Measurements from ENCODE around the gene ARVCF. TPM values are rescaled to one million over a fixed set of nuclear protein-coding genes. Genes with fewer than 3 reads are reported as not detected.

The ARVCF gene
- total and polyA plus RNA-seq, 9 of the 15 experiments (the other 6 are each of a cell fraction or from before 2014, with no cell fraction given): 0.03 to 97.4 (median 15.6) TPM

DNA sequence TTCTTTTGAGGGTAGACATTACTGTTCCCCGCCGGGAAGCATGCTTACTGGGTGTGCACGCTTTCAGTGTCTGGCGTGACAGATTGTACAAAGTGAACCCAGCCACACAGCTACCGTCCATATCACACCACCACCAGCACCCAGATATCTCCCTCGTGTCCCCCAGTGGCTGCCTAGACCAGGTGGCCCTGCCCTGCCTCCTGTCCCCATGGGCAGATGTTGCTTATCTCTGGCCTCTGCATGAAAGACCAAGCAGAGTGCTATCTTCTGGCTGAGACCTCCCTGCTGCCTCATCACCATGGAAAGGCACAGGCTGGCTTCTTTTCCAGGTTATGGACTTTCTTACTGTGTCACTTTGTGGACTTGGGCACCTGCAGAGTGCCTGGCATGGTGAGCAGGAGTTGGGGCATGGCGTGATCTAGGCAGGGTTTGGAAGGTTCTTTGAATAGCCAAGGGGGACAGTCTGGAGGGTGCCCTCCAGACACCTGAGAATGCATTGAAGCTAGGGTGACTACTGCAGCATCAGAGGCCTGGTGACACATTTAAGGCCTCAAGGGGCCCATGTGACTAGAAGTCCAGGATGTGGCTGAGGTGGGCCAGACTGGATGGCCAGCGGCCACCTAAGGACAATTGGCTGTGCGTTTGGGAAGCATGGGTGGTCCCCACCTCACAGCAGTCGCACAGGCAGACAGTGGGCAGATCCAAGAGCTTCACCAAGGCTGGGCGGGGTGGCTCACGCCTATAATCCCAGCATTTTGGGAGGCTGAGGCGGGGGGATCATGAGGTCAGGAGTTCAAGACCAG lies 9.0 kb upstream of the ARVCF start (continued):
- TF ChIP-seq ZNF75A (CRISPR knock-in tag; IDR thresholded peaks at IDR 0.05): 0 out of 2 replicates have a peak, but pooled peaks have one; percentile 46
- TF ChIP-seq, protein P1, sequence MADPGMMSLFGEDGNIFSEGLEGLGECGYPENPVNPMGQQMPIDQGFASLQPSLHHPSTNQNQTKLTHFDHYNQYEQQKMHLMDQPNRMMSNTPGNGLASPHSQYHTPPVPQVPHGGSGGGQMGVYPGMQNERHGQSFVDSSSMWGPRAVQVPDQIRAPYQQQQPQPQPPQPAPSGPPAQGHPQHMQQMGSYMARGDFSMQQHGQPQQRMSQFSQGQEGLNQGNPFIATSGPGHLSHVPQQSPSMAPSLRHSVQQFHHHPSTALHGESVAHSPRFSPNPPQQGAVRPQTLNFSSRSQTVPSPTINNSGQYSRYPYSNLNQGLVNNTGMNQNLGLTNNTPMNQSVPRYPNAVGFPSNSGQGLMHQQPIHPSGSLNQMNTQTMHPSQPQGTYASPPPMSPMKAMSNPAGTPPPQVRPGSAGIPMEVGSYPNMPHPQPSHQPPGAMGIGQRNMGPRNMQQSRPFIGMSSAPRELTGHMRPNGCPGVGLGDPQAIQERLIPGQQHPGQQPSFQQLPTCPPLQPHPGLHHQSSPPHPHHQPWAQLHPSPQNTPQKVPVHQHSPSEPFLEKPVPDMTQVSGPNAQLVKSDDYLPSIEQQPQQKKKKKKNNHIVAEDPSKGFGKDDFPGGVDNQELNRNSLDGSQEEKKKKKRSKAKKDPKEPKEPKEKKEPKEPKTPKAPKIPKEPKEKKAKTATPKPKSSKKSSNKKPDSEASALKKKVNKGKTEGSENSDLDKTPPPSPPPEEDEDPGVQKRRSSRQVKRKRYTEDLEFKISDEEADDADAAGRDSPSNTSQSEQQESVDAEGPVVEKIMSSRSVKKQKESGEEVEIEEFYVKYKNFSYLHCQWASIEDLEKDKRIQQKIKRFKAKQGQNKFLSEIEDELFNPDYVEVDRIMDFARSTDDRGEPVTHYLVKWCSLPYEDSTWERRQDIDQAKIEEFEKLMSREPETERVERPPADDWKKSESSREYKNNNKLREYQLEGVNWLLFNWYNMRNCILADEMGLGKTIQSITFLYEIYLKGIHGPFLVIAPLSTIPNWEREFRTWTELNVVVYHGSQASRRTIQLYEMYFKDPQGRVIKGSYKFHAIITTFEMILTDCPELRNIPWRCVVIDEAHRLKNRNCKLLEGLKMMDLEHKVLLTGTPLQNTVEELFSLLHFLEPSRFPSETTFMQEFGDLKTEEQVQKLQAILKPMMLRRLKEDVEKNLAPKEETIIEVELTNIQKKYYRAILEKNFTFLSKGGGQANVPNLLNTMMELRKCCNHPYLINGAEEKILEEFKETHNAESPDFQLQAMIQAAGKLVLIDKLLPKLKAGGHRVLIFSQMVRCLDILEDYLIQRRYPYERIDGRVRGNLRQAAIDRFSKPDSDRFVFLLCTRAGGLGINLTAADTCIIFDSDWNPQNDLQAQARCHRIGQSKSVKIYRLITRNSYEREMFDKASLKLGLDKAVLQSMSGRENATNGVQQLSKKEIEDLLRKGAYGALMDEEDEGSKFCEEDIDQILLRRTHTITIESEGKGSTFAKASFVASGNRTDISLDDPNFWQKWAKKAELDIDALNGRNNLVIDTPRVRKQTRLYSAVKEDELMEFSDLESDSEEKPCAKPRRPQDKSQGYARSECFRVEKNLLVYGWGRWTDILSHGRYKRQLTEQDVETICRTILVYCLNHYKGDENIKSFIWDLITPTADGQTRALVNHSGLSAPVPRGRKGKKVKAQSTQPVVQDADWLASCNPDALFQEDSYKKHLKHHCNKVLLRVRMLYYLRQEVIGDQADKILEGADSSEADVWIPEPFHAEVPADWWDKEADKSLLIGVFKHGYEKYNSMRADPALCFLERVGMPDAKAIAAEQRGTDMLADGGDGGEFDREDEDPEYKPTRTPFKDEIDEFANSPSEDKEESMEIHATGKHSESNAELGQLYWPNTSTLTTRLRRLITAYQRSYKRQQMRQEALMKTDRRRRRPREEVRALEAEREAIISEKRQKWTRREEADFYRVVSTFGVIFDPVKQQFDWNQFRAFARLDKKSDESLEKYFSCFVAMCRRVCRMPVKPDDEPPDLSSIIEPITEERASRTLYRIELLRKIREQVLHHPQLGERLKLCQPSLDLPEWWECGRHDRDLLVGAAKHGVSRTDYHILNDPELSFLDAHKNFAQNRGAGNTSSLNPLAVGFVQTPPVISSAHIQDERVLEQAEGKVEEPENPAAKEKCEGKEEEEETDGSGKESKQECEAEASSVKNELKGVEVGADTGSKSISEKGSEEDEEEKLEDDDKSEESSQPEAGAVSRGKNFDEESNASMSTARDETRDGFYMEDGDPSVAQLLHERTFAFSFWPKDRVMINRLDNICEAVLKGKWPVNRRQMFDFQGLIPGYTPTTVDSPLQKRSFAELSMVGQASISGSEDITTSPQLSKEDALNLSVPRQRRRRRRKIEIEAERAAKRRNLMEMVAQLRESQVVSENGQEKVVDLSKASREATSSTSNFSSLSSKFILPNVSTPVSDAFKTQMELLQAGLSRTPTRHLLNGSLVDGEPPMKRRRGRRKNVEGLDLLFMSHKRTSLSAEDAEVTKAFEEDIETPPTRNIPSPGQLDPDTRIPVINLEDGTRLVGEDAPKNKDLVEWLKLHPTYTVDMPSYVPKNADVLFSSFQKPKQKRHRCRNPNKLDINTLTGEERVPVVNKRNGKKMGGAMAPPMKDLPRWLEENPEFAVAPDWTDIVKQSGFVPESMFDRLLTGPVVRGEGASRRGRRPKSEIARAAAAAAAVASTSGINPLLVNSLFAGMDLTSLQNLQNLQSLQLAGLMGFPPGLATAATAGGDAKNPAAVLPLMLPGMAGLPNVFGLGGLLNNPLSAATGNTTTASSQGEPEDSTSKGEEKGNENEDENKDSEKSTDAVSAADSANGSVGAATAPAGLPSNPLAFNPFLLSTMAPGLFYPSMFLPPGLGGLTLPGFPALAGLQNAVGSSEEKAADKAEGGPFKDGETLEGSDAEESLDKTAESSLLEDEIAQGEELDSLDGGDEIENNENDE (IDR thresholded peaks at IDR 0.05; ENCODE audit: low read depth, low read length): no peak
- TF ChIP-seq, protein P2, sequence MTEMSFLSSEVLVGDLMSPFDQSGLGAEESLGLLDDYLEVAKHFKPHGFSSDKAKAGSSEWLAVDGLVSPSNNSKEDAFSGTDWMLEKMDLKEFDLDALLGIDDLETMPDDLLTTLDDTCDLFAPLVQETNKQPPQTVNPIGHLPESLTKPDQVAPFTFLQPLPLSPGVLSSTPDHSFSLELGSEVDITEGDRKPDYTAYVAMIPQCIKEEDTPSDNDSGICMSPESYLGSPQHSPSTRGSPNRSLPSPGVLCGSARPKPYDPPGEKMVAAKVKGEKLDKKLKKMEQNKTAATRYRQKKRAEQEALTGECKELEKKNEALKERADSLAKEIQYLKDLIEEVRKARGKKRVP (CRISPR knock-in tag; IDR thresholded peaks at IDR 0.05): peak; percentile 93
- TF ChIP-seq, protein P3, sequence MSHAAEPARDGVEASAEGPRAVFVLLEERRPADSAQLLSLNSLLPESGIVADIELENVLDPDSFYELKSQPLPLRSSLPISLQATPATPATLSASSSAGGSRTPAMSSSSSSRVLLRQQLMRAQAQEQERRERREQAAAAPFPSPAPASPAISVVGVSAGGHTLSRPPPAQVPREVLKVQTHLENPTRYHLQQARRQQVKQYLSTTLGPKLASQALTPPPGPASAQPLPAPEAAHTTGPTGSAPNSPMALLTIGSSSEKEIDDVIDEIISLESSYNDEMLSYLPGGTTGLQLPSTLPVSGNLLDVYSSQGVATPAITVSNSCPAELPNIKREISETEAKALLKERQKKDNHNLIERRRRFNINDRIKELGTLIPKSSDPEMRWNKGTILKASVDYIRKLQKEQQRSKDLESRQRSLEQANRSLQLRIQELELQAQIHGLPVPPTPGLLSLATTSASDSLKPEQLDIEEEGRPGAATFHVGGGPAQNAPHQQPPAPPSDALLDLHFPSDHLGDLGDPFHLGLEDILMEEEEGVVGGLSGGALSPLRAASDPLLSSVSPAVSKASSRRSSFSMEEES (CRISPR knock-in tag; IDR thresholded peaks at IDR 0.05): peak; percentile 33
- TF ChIP-seq ZNF41 (CRISPR knock-in tag; conservative IDR thresholded peaks at IDR 0.05): peak; percentile 90
- TF ChIP-seq NR1H2 (CRISPR knock-in tag; IDR thresholded peaks at IDR 0.05): no peak
- TF ChIP-seq HIVEP1 (CRISPR knock-in tag; IDR thresholded peaks at IDR 0.05): peak; percentile 91
- TF ChIP-seq ZFX (CRISPR knock-in tag; IDR thresholded peaks at IDR 0.05): no peak
- no peak for TF ChIP-seq ZNF589 (CRISPR knock-in tag; IDR thresholded peaks at IDR 0.05; ENCODE audit: low read depth)
- TF ChIP-seq HCFC1 (IDR thresholded peaks at IDR 0.05; ENCODE audit: low read depth, low read length): no peak
- no peak for TF ChIP-seq FOXM1 (IDR thresholded peaks at IDR 0.05; ENCODE audit: low read depth)
- TF ChIP-seq FOXM1 (CRISPR knock-in tag; IDR thresholded peaks at IDR 0.05; ENCODE audit: low read depth): no peak

Measured in K562 (cell line).